Esophagus muscularis mucosa (tissue), 4 donors: ENCODE results near the gene OMG. TPM values are rescaled to one million over a fixed set of nuclear protein-coding genes. Genes with fewer than 3 reads are reported as not detected.
A peak's percentile ranks its signal among the peaks of the same experiment; 100 is the strongest.
"Not testable (repeated sequence)": the region's sequence is repeated elsewhere in the genome, so short reads cannot be mapped to it uniquely, and the experiment has no call there.

ENCODE experiments used
- DNase-seq: peaks from one replicate; pipeline ENCODE4 v3.0.0-alpha.2; 2017; ENCODE audit errors: extremely low spot score
- H3K27ac ChIP-seq, 4 donors: fragments of 200-600 bp; sonication (generic); replicated peaks in 1 of 4; 1 replicate in 3 of 4; 2 replicates in 1 of 4; pipeline ENCODE4 v1.5.1; 2016 to 2019; ENCODE audit warnings: mild to moderate bottlenecking in 1 of 4
- H3K27me3 ChIP-seq, 4 donors: fragments of 200-600 bp; sonication (generic); one replicate each; pipeline versions ENCODE4 v1.5.1 to v1.6.0; 2016 to 2019
- H3K36me3 ChIP-seq, 4 donors: fragments of 200-600 bp; sonication (generic); one replicate each; pipeline ENCODE4 v1.5.1; 2016 to 2019
- H3K4me1 ChIP-seq, 4 donors: fragments of 200-600 bp; sonication (generic); one replicate each; pipeline ENCODE4 v1.5.1; 2016 to 2019
- H3K4me3 ChIP-seq, 4 donors: fragments of 200-600 bp; sonication (generic); 1 replicate in 2 of 4; 2 replicates in 2 of 4; pipeline ENCODE4 v1.5.1; 2016 to 2019; ENCODE audit warnings: mild to moderate bottlenecking in 4 of 4, moderate library complexity in 1 of 4
- H3K9me3 ChIP-seq, 4 donors: fragments of 200-600 bp; sonication (generic); 1 replicate in 3 of 4; 2 replicates in 1 of 4; pipeline ENCODE4 v1.5.1; 2016 to 2019
- CTCF ChIP-seq, 3 experiments: fragments of 200-600 bp in 2 of 3; fragments of 450-650 bp in 1 of 3; sonication (generic) in 2 of 3; IDR thresholded peaks; one replicate each; pipeline ENCODE4 v1.5.1; 2017 to 2019; ENCODE audit warnings: antibody characterized with exemption in 3 of 3, mild to moderate bottlenecking in 2 of 3, moderate library complexity in 1 of 3
- EP300 ChIP-seq: sonication (generic); formaldehyde crosslinking; IDR thresholded peaks from one replicate; pipeline ENCODE4 v1.6.1; 2017; ENCODE audit warnings: antibody characterized with exemption
- POLR2A ChIP-seq: fragments of 450-650 bp; IDR thresholded peaks from one replicate; pipeline ENCODE4 v1.6.1; 2017; ENCODE audit warnings: antibody characterized with exemption, moderate library complexity, mild to moderate bottlenecking, low read depth
- POLR2AphosphoS5 ChIP-seq, 2 donors: sonication (generic); formaldehyde crosslinking; IDR thresholded peaks; one replicate each; pipeline ENCODE4 v1.6.1; 2017; ENCODE audit warnings: antibody characterized with exemption in 2 of 2
- WGBS: methylation state at CpG from one replicate; pipeline ENCODE4 v1.1.5; 2018; 5-methylcytosine and 5-hydroxymethylcytosine counted together
- intact Hi-C: fragments of 100-400 bp; cut with DNase I; formaldehyde crosslinking; loops from one replicate; pipeline ENCODE4 v1.15.1; 2023
- total RNA-seq, 4 donors: library from RNA; depleted of rRNA; stranded (reverse); fragments of >200 nt; gene quantifications; one replicate each; pipeline versions ENCODE4 v1.1.0 to v1.2.1, GENCODE V29; 2016

OMG gene
- total RNA-seq, 4 donors from 2014 or later = 0.66 to 1.1 TPM; not detected in 2

GRCh38 chr17:31313982-31314781 is 17.1 kb upstream of the OMG start, which contains the start of gene EVI2B:
Gene EVI2B, minus strand, starts transcription at chr17:31314054. Its CDS starts 8,445 bp downstream, at chr17:31305609.
- WGBS = 68% methylated on average over 3 of the region's 3 CpGs
- Histone ChIP-seq H3K27me3 (no peaks in the 10 kb centered on the region), H3K27ac (peak within 1 kb of the TSS in 1 of 4 donors; percentile 3), H3K4me1 (no peaks in the 10 kb centered on the region), H3K36me3 (no peaks in the 10 kb centered on the region), H3K4me3 (peak within 1 kb of the TSS; percentile 11 to 33 (median 22)), H3K9me3 (no peaks in the 10 kb centered on the region)
- intact Hi-C loops = no loop called here
- TF ChIP-seq CTCF (IDR thresholded peaks at IDR 0.05) = no peak
- TF ChIP-seq POLR2A = no peak
- TF ChIP-seq POLR2AphosphoS5 (IDR thresholded peaks at IDR 0.05) = no peak
- TF ChIP-seq EP300 = no peak
- no peak for DNase-seq

- WGBS = 80% methylated on average over 7 of the region's 7 CpGs
- intact Hi-C loops, H3K27me3 ChIP-seq, H3K9me3 ChIP-seq, H3K36me3 ChIP-seq, DNase-seq, H3K4me1 ChIP-seq, H3K27ac ChIP-seq: not testable (repeated sequence)
- H3K4me3 ChIP-seq = peak overlapping the region; percentile 14 to 35 (median 22)
Measured at GRCh38 chr17:31312223-31312622, 15.2 kb upstream of the OMG start.

GRCh38 chr17:31311526-31311925 is 14.5 kb upstream of the OMG start:
- Histone ChIP-seq H3K36me3 (peaks cover 0 to 7% (median 2%) of the 10 kb centered on the region in 4 donors), H3K9me3 (no peaks in the 10 kb centered on the region), H3K4me1 (no peaks in the 10 kb centered on the region), H3K27me3 (no peaks in the 10 kb centered on the region), H3K27ac (no peak overlapping the region), H3K4me3 (peak overlapping the region in 2 of 4 donors; percentile 14 to 35)
- no peak for DNase-seq
- TF ChIP-seq EP300 (no peak), POLR2AphosphoS5 (IDR thresholded peaks at IDR 0.05) (no peak), CTCF (IDR thresholded peaks at IDR 0.05) (no peak), POLR2A (no peak)
- WGBS = 82% methylated on average over 3 of the region's 3 CpGs
- intact Hi-C loops = no loop called here

GRCh38 chr17:31310886-31311285 is 13.8 kb upstream of the OMG start:
- DNase-seq = no peak
- no peak overlapping the region for H3K27ac ChIP-seq
- intact Hi-C loops = no loop called here
- no peaks in the 10 kb centered on the region for H3K4me1 ChIP-seq
- H3K9me3 ChIP-seq = no peaks in the 10 kb centered on the region
- H3K36me3 ChIP-seq = peaks cover 0 to 7% (median 2%) of the 10 kb centered on the region in 4 donors
- H3K4me3 ChIP-seq = peak overlapping the region in 1 of 4 donors; percentile 28
- 70% methylated on average over 7 of the region's 7 CpGs for WGBS
- TF ChIP-seq POLR2A = no peak
- no peaks in the 10 kb centered on the region for H3K27me3 ChIP-seq

GRCh38 chr17:31310260-31310659 is 13.2 kb upstream of the OMG start:
- H3K27me3 ChIP-seq = no peaks in the 10 kb centered on the region
- WGBS = 47% methylated on average over 2 of the region's 2 CpGs
- intact Hi-C loops = no loop called here
- H3K27ac ChIP-seq = peak overlapping the region in 2 of 4 donors; percentile 2 to 11
- TF ChIP-seq POLR2AphosphoS5 (IDR thresholded peaks at IDR 0.05) (no peak), CTCF (IDR thresholded peaks at IDR 0.05) (no peak), POLR2A (no peak), EP300 (no peak)
- H3K4me1 ChIP-seq = no peaks in the 10 kb centered on the region
- no peak for DNase-seq
- peaks cover 0 to 7% (median 2%) of the 10 kb centered on the region in 4 donors for H3K36me3 ChIP-seq
- H3K9me3 ChIP-seq = no peaks in the 10 kb centered on the region
- peak overlapping the region in 1 of 4 donors; percentile 4 for H3K4me3 ChIP-seq
